HG03571 (cell line): ENCODE results near the gene ADAMTS1.
"Not testable (repeated sequence)": the region's sequence is repeated elsewhere in the genome, so short reads cannot be mapped to it uniquely, and the experiment has no call there.

Experiments
- ATAC-seq: cut with Tn5 transposase; IDR thresholded peaks from one replicate; pipeline ENCODE4 v1.9.1; 2021; ENCODE audit not compliant: unreplicated experiment

The ADAMTS1 gene

DNA sequence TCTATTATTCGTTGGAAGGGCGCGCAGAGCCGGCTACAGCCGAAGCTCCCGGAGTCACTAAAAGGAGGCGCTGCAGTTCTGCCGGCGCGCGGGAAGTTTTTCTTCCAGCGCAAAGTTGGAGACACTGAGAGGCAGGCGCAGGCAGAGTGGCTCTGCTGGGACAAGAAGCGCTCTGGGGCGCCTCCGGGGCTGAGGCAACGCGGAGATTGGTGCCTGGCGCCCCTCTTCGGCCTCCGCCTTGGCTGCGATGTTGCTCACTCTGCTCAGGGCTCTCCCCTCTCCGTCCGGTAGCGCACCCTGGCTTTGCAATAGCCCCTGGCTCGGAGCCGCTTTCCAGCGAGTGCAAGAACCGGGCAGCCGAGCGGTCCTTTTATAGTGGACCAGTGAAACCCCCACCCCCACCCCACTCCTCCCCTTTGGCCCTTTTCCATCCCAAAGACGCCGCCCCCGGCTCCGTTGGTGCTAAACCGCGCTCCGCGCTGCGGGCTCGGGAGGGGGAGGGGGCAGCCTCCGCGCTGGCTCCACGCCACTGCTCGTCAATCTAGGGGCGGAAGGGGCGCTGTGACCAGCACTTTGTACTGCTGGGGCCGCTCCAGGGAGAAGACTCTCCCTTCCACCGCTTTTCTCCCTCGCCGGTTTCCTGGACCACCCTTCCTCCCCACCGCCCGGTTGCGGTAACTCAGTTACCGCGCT lies at the start of gene ADAMTS1:
Gene ADAMTS1, minus strand, starts transcription at position 344 of the 693 bp plus-strand sequence. CDS start 455 bp downstream, outside the sequence.
- no peak for ATAC-seq

DNA sequence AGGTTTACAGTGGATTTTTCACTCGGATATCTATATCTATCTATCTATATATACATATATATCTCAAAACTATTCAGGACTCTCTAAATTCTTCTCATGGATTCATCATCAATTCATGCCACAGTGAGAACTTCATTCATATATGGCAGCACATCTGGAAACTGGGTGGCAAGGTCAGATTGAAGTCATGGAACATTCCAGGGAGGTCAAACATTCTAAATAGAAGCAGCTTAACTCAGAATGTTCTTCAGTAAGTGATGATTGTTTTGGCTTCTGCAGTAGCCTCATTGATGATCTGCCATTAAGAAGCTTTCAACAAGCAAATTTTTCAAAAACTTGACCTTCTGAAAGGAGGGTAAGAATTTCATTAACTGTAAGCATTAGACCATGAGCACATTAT lies 46.9 kb upstream of the ADAMTS1 start:
- no peak for ATAC-seq

DNA sequence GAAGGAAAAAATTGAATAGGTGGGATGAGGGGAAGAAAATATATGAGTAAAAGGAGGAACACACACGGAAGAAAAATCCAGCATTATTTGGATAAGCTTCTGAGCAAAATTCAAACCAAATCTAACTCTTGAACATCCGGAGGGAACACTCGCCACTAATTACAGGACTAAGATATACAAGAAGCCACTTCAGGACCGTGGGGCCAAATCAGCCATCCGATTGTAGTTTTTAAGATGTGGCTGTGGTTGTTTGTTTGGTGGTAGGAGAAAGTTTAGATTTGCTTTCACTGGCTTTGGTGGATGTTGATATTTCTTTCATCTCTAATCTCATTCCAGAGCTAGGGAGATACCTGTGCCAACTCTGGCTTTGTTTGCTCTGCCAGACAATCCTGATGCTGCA lies 43.7 kb upstream of the ADAMTS1 start:
- no peak for ATAC-seq

DNA sequence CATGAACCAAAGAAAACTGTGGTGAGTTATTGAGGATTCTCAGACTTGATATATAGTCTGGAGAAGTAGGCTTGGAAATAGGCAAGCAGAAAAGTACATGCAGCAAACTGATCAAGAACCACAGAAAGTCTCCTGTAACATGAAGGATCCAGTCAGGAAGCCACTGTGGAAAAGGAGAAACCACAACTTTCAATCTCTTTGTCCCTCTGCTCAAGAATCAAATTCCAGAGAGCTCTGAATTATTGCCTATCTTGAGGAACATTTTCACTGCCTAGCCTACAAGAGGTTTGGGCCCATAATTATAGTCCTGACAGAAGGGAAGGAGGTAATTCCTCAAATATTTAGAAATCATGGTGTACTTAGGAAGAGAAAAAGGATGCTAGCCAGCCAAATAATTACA lies 43.0 kb upstream of the ADAMTS1 start:
- ATAC-seq, result no peak

DNA sequence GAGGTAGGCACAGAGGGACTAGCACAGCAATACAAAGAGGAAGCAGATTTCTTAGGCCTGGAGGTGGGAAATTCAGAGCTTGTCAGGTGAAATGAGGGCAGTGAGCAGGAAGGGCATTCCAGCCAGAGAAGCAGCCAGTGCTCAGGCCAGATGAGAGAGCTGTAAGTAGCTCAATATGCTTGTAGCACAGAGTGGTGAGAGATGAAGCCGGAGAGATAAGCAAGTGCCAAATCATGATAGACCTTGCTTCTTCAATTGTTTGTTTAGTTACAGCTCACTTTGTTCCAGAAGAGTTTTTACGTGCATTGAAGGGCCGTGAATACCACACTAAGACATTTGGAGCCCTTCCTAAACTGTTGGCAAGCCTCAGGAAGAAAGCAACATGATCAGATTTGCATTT lies 42.0 kb upstream of the ADAMTS1 start:
- no peak for ATAC-seq

DNA sequence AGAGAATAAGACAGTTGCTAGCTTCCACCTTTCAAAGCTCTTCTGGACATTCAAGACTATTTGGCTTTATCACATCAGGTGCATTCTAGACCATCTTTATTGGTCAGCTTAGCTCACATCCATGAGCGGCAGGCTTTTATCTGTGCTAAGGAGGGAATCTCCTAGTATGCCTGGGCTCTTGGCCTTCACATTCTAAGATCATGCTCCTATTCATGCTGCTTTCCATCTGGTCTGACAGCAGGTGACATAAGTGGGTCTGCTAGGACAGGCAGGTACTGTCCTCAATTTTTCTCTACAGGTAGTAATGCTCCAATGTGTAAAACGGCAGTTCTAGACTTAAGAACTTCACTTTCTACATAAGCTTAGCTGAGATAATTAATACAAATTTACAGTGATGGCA lies 39.2 kb upstream of the ADAMTS1 start:
- no peak for ATAC-seq

DNA sequence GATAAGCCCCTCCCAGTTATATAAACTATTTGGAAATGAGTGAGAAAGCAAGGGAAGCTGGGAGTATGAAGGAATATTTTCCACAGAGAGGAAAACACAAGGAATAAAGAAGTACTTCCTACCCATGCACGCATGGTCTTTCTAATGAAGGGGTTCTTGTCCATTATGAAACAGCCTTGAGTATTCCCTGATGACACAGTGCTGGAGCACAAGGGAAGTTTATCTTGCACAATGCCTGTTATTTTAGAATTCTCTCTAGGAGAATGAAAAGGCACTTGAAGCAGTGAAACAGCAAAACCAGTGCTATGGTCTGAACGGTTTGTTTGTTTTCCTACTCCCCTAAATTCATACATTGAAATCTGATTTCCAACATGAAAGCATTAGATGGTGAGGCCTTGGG lies 38.6 kb upstream of the ADAMTS1 start:
- no peak for ATAC-seq

DNA sequence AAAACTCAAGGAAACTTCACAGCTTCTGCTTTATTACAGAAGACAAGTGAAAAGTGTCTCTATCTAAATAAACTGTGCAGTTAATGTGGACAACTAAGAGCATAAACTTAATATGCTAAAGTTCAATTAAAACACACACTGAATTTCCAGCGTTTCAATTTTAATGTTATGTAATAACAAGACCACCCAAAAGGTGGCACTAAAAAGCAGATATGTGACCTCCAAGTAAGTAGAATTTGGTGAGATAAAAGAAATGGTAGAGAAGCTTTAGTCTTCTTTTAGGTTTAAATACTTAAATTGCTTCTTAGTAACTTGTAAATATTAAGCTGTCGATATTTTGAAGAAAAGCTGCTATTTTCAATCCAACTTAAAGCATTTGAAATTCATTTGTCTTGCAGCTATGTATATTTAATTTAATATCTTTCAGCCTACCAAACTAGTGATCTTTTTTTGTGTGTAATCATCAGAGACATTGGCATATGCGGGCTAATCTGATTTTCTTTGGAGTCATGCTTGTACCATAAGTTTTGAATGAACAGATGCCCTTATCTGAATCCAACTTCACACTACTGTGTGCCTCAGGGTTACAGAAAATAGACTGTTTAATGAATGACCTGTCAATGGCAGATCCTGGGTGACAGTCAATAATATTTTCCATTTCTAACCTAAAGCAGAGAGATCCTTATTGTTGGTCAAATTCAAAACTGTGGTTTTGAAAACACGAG lies 36.5 kb upstream of the ADAMTS1 start:
- ATAC-seq, result no peak

DNA sequence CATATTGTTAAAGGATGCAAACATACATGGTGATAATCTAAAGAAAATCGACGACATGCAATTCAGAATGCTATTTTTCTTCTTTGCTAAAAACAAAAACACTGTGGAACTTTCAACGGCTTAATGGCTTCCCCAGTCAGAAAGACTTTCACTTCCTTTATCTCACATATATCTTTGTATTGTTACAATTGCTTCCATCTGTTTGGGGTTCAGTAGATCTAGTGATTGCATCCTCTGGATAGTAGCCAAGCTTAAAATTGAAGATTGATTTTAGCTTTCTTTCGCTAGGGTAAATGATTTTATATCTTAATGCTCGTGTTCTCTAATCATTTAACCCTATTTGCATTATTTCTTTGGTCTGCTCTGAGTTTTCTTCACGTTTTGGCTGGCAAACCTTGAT lies 31.8 kb upstream of the ADAMTS1 start:
- no peak for ATAC-seq

DNA sequence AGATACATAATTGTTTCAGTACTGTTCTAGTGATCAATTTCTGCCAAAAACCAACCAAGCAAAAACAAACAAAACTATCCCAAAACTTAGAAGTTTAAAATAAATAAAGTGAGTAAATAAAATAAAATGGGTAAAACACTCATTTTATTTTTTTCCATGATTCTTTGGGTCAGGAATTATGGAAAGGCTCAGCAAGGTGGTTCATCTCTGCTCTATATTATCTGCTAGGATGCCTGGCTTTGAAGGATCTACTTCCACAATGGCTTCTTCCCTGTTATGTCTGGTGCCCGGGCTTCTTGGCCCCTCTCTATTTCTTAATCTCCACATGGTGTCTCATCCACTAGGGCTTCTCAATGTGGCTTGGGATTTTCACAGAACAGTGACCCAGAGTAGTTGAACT lies 29.1 kb upstream of the ADAMTS1 start:
- ATAC-seq, result no peak

DNA sequence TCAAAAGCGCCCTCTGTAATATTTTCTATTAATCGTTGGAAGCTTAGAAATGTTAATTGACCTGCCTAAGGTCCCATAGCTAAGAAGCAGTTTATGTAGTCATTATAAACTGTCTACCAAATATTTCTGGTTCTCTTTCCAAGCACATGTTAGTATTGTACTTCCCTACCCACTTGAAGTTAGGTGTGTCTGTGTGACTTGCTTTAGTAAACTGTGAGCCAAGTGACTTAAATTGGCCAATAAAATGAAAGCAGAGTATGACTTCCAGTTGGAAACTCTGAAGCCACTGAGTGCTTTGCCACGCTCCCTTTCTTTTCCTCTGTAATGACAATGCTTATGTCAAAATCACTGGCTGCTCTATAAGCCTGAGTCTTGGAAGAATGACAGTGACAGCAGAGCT lies 20.6 kb upstream of the ADAMTS1 start:
- ATAC-seq, result no peak

DNA sequence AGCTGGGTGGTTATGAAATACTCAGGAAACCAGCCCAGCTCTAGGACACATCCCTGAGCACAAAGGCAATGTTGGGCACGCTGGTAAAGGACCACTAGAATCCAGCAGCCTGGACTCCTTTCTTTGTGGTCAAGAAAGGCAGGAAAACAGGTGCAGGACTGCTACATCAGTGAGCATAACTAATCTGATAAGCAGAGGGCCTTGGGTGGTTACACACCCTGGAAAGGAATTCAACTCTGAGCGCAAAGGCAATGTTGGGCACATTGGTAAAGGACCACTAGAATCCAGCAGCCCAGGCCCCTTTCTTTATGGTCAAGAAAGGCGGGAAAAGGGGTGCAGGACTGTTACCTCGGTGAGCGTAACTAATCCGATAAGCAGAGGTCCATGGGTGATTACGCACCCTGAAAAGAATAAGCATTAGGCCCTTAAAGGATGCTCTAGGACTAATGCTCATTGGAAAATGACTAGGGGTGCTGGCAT lies 11.7 kb upstream of the ADAMTS1 start:
- not testable (repeated sequence) for ATAC-seq

DNA sequence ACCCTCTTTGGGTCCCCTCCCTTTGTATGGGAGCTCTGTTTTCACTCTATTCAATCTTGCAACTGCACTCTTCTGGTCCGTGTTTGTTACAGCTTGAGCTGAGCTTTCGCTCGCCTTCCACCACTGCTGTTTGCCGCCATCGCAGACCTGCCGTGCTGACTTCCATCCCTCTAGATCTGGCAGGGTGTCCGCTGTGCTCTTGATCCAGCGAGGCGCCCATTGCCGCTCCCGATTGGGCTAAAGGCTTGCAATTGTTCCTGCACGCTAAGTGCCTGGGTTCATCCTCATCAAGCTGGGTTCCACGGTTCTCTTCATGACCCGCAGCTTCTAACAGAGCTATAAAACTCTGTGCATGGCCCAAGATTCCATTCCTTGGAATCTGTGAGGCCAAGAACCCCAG lies 9.5 kb upstream of the ADAMTS1 start:
- ATAC-seq, result not testable (repeated sequence)

DNA sequence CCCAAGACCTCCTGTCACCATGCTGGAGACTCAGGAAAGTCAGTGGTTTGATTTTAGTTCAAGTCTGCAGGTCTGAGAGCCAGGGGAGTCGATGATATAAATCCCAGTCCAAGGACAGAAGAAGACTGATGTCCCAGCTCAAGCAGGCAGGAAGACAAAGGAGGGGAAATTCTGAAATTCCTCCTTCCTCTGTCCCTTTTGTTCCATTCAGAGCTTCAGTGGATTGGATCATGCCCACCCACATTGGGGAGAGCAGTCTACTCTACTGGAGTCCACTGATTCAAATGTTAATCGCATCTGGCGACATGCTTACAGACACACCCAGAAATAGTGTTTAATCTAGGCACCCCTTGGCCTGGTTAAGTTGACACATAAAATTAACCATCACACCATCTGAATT lies 7.2 kb upstream of the ADAMTS1 start:
- ATAC-seq, result no peak

DNA sequence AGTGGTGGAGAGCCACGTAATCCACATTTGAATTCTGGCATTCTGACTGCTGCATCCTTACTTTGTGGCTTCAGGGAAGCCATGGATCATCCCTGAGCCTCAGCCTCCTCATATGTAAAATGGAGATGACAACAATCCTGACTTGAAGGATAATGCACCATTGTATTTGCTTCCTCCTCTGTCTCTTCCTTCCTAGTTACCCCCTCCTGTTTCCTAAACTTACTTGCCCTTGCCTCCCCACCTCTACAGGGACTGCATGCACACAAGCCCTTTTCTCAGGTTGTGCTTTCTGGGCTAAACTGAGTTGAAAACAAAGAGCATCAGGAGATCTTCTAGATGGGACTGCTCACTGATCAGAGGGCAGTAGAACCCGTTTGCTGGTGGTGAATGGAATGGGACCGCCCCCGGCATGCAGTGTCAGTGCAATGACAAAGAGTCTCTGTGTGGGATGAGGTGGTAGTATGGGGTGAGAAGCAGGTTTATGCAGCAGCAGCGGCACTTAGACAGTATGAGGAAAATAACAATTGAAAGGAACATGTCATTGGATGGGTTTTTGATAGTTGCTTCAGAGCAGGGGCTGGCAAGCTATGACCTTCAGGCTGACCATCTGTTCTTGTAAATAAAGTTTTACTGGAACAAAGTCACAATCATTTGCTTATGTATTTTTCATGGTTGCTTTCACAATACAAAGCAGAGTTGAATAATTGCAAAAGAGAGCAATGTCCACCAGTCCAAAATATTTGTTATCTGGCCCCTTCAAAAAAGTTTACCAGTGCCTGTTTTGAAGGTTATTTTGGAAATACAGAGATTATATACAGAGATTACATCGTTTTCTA lies 6.1 kb upstream of the ADAMTS1 start:
- ATAC-seq, result no peak

DNA sequence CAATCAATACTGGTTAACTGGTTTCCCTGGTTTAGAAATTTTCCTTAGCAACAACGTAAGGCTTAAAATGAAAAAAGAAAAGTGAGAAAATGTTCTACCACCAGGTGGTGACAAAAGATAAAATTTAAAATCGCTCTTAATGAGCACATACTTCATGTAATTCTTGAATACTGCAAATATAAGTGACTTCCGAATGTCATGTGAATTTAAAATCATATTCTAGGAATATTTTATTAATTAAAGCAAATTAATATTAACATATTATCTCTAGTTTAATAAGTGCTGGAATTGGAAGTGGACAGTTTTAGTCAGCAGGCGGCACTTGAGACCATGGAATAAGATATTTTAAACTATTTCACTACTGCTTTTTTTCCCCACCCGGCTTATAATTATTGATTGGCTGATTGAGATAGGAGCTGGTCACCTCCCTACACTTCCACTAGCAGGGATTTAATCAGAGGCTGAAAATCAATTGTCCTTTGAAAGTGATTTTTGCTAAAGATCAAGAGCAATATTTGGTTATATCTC lies 5.0 kb upstream of the ADAMTS1 start:
- no peak for ATAC-seq

DNA sequence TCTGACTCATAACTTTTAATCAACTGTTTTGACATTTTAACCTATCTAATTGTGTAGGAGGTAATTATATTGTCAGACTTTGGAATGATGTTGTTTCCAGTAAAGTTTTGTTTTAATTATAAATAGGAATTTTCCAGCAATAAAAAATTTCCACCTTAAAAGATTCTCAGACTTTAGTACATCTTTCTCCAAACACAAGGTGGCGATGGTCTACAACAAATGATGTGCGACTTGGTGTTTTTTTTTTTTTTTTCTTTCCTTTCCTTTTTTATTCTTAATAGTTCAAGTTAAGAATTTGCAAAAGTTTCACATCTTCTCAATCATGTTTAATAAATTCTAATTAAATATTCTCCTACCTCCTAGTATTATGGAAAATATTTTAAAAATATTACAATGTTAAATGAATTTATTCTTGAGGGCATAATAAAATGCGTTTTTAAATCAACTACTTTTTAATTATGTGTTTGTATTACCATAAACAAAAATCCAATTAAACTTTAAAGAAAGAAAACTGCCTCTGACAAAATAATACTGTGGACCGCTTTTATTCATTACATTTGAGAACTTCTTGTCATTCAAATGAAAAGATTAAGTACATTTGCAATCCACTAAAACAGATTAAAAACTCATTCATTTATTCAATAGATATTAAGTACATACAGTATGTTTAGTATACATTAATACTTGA lies 4.4 kb upstream of the ADAMTS1 start:
- no peak for ATAC-seq

DNA sequence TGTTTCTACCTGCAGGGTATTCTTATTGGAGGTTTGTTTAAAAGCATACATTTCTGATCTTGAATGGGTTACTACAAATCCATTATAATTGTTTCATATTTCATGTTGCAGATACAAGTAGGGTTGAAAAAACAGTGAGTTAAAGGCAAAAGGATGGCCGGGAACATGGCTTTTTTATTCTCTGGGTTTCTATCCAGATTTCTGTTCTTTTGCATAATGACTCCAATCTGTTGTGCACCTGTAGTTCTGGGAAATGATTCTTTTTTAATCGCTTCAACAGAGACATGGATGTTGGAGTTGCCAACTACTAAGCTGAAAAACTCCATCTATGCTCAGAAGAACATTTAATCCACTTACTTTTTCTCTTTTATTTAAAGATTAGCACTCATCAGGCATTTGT lies 2.7 kb upstream of the ADAMTS1 start:
- no peak for ATAC-seq

DNA sequence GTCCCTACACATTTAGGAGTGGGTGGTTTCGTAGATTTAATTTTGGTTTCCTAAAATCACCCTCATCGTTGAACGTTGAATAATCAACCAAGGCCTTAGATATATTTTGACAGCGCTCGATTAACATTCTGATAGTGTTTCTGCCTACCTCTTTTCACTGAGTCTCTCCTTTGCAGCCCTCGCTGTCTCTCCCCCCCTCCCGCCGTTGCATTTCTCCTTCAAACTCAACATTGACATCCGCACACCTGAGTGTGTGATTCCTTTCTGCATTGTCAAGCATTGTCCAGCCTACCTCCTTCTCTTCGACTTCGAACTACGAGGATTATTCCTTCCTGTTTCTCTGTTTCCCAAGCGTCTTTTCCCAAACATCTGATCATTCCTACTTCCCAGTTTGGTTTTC lies 1.8 kb upstream of the ADAMTS1 start:
- no peak for ATAC-seq

DNA sequence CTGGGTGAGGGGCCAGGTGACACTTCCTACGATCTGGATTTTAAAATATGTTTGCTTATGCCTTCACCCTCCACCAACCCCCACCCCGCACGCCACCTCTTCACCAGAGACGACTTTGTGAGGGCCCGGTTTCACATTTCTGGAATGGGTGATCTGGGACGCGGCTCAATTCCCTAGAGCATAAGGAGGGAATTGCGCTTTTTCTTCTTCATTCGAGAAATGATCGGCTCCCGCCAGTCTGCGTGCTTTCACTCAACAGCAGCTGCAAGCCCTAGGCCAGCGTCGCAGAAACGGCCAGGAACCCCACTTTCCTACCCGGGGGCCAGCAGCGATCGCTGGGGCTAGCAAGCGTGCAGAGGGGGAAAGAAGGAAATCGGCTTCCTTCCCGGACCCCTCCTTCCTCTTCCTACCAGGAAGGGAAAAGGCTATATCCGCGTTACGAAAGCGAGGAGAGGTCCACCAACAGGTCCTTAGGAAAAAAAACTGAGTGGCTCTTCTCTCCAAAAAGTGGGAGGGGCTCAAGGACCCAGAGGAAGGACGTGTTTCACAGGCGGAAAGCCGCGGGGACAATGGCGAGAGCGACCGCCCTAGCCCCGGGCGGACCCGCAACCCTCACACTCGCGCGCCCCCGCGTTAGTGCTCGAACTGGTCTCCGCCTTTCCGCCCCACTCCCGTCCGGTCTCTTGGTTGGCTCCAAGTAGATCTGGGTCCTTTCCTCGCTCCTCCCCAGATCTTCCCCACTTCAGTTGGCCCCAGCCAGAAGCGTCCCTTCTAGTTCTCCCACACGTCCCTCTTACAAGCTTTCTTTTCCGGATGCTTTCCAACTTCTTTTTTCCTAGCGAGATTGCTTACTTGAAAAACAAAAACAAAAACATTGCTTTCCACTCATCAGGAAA lies 1.1 kb upstream of the ADAMTS1 start:
- no peak for ATAC-seq
